WTC11 (cell line): ENCODE measurements around the gene COG5. TPM values are rescaled to one million over a fixed set of nuclear protein-coding genes. Genes with fewer than 3 reads are reported as not detected.

ENCODE experiments used
- ATAC-seq: fragments of 200-7000 bp; cut with Tn5 transposase; 2 replicates; pipeline ENCODE4 v1.10.0; 2021; ENCODE audit warnings: mild to moderate bottlenecking, moderate library complexity
- CTCF ChIA-PET: fragments of 300-600 bp; sonication (Branson Sonifier 250); formaldehyde crosslinking; loops from one replicate; lab custom pipeline; 2021; ENCODE audit warnings: antibody characterized with exemption; lab: Charles Lee
- POLR2A ChIA-PET: fragments of 350-600 bp; sonication (Branson Sonifier 250); formaldehyde crosslinking; loops from one replicate; lab custom pipeline; 2021; ENCODE audit warnings: antibody characterized with exemption; lab: Charles Lee
- DNase-seq: peaks from one replicate; pipeline ENCODE4 v3.0.0; 2021; ENCODE audit warnings: low spot score
- H3K27ac Mint-ChIP-seq: 2 replicates; pipeline ENCODE4 v1.8.0; 2021; ENCODE audit warnings: mixed read lengths
- H3K27me3 Mint-ChIP-seq: 2 replicates; pipeline ENCODE4 v1.8.0; 2021; ENCODE audit warnings: low read depth, mild to moderate bottlenecking, moderate library complexity, mixed read lengths
- H3K36me3 Mint-ChIP-seq: 2 replicates; pipeline ENCODE4 v1.8.0; 2021; ENCODE audit warnings: mixed read lengths
- H3K4me1 Mint-ChIP-seq: 2 replicates; pipeline ENCODE4 v1.8.0; 2022; ENCODE audit warnings: mixed read lengths
- H3K4me3 Mint-ChIP-seq: 2 replicates; pipeline ENCODE4 v1.8.0; 2021; ENCODE audit warnings: mild to moderate bottlenecking, moderate library complexity, mixed read lengths
- H3K9me3 Mint-ChIP-seq: 2 replicates; pipeline ENCODE4 v1.8.0; 2021; ENCODE audit warnings: mixed read lengths
- ESRRA ChIP-seq: sonication (generic); formaldehyde crosslinking; IDR thresholded peaks from 2 replicates; pipeline ENCODE4 v1.8.1; 2022; ENCODE audit warnings: mild to moderate bottlenecking, missing genetic modification reagents, borderline replicate concordance
- FOXP4 ChIP-seq: sonication (generic); formaldehyde crosslinking; IDR thresholded peaks from 2 replicates; pipeline ENCODE4 v1.8.0; 2022; ENCODE audit warnings: mild to moderate bottlenecking, missing genetic modification reagents
- HMGA2 ChIP-seq: fragments of 250-450 bp; sonication (Bioruptor Pico); IDR thresholded peaks from 2 replicates; pipeline ENCODE4 v1.4.0; 2021; ENCODE audit warnings: mild to moderate bottlenecking, moderate library complexity
- IRF2 ChIP-seq: sonication (generic); formaldehyde crosslinking; IDR thresholded peaks from 2 replicates; pipeline ENCODE4 v1.8.0; 2022; ENCODE audit warnings: low read depth, missing genetic modification reagents, borderline replicate concordance
- NFE2L1 ChIP-seq: sonication (generic); formaldehyde crosslinking; IDR thresholded peaks from 2 replicates; pipeline ENCODE4 v1.8.1; 2023; ENCODE audit warnings: missing genetic modification reagents
- RORB ChIP-seq: fragments of 250-450 bp; sonication (Bioruptor Pico); IDR thresholded peaks from 2 replicates; pipeline ENCODE4 v1.9.0; 2021; ENCODE audit warnings: mild to moderate bottlenecking
- ZNF121 ChIP-seq: sonication (generic); formaldehyde crosslinking; IDR thresholded peaks from 2 replicates; pipeline ENCODE4 v1.8.0; 2023; ENCODE audit warnings: missing genetic modification reagents
- ZNF219 ChIP-seq: sonication (generic); formaldehyde crosslinking; IDR thresholded peaks from 2 replicates; pipeline ENCODE4 v1.8.0; 2023; ENCODE audit warnings: missing genetic modification reagents, mild to moderate bottlenecking, borderline replicate concordance
- total RNA-seq: library from RNA; stranded (reverse); gene quantifications from 3 replicates; pipeline ENCODE4 v1.2.3, GENCODE V29; 2021
- TF ChIP-seq, protein P1 (sequence below): fragments of 250-450 bp; sonication (Bioruptor Pico); conservative IDR thresholded peaks from 2 replicates; pipeline ENCODE4 v1.9.0; 2021; ENCODE audit warnings: mild to moderate bottlenecking
- TF ChIP-seq, protein P2 (sequence below): sonication (generic); formaldehyde crosslinking; IDR thresholded peaks from 2 replicates; pipeline ENCODE4 v1.8.1; 2023; ENCODE audit warnings: mild to moderate bottlenecking, missing genetic modification reagents, borderline replicate concordance
- TF ChIP-seq, protein P3 (sequence below): sonication (generic); formaldehyde crosslinking; IDR thresholded peaks from 2 replicates; pipeline ENCODE4 v1.8.0; 2022; ENCODE audit warnings: missing genetic modification reagents

COG5 gene
- total RNA-seq, 1 experiment from 2014 or later = 23.8 TPM

- H3K4me1 Mint-ChIP-seq = peaks cover 32% of the 10 kb centered on the region
- no peak for DNase-seq
- ChIA-PET CTCF (interaction anchor here (0.9 to 1.2 kb wide), 3 partner anchors 10 to 15 kb away, joined by 3 to 5 read pairs (median 3); no protein-coding TSS in a partner anchor), POLR2A (no interaction called here)
- peaks cover 16% of the 10 kb centered on the region for H3K9me3 Mint-ChIP-seq
- H3K27ac Mint-ChIP-seq = no peak overlapping the region
- no peak for ATAC-seq
- peaks cover 13% of the 10 kb centered on the region for H3K36me3 Mint-ChIP-seq
- no peak overlapping the region for H3K4me3 Mint-ChIP-seq
- TF ChIP-seq, protein P1, sequence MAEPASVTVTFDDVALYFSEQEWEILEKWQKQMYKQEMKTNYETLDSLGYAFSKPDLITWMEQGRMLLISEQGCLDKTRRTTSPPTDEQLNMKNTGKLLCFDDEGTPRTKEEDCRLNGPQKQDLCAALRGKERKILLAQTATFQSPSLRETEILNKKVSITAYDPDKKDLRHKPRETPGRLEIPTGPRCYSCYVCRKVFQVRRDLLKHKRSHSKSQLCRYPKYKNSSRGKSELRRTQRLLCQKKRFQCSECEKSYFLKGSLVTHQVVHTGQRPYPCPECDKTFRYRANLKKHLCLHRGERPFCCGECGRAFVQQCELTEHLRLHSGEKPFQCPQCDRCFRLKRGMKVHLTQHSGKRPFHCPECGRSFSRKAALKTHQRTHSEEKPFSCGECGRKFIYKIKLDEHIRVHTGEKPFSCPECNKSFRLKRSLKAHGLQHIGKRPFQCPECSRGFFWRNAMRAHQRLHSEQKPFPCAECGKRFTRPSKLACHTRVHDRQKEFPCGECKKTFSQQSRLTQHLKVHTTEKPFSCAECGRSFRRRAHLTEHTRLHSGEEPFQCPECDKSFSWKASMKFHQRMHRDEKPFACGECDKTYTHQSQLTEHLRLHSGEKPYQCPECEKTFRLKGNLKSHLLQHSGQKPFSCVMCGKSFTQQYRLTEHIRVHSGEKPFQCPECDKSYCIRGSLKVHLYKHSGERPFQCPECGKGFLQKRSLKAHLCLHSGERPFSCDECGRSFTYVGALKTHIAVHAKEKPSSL (CRISPR knock-in tag) = no peak
- TF ChIP-seq, protein P2, sequence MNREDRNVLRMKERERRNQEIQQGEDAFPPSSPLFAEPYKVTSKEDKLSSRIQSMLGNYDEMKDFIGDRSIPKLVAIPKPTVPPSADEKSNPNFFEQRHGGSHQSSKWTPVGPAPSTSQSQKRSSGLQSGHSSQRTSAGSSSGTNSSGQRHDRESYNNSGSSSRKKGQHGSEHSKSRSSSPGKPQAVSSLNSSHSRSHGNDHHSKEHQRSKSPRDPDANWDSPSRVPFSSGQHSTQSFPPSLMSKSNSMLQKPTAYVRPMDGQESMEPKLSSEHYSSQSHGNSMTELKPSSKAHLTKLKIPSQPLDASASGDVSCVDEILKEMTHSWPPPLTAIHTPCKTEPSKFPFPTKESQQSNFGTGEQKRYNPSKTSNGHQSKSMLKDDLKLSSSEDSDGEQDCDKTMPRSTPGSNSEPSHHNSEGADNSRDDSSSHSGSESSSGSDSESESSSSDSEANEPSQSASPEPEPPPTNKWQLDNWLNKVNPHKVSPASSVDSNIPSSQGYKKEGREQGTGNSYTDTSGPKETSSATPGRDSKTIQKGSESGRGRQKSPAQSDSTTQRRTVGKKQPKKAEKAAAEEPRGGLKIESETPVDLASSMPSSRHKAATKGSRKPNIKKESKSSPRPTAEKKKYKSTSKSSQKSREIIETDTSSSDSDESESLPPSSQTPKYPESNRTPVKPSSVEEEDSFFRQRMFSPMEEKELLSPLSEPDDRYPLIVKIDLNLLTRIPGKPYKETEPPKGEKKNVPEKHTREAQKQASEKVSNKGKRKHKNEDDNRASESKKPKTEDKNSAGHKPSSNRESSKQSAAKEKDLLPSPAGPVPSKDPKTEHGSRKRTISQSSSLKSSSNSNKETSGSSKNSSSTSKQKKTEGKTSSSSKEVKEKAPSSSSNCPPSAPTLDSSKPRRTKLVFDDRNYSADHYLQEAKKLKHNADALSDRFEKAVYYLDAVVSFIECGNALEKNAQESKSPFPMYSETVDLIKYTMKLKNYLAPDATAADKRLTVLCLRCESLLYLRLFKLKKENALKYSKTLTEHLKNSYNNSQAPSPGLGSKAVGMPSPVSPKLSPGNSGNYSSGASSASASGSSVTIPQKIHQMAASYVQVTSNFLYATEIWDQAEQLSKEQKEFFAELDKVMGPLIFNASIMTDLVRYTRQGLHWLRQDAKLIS = no peak
- TF ChIP-seq, protein P3, sequence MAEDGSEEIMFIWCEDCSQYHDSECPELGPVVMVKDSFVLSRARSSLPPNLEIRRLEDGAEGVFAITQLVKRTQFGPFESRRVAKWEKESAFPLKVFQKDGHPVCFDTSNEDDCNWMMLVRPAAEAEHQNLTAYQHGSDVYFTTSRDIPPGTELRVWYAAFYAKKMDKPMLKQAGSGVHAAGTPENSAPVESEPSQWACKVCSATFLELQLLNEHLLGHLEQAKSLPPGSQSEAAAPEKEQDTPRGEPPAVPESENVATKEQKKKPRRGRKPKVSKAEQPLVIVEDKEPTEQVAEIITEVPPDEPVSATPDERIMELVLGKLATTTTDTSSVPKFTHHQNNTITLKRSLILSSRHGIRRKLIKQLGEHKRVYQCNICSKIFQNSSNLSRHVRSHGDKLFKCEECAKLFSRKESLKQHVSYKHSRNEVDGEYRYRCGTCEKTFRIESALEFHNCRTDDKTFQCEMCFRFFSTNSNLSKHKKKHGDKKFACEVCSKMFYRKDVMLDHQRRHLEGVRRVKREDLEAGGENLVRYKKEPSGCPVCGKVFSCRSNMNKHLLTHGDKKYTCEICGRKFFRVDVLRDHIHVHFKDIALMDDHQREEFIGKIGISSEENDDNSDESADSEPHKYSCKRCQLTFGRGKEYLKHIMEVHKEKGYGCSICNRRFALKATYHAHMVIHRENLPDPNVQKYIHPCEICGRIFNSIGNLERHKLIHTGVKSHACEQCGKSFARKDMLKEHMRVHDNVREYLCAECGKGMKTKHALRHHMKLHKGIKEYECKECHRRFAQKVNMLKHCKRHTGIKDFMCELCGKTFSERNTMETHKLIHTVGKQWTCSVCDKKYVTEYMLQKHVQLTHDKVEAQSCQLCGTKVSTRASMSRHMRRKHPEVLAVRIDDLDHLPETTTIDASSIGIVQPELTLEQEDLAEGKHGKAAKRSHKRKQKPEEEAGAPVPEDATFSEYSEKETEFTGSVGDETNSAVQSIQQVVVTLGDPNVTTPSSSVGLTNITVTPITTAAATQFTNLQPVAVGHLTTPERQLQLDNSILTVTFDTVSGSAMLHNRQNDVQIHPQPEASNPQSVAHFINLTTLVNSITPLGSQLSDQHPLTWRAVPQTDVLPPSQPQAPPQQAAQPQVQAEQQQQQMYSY (CRISPR knock-in tag) = no peak
- no peak for TF ChIP-seq ESRRA (CRISPR knock-in tag)
- H3K27me3 Mint-ChIP-seq = no peaks in the 10 kb centered on the region
Observed at GRCh38 chr7:107383203-107383602, 180.5 kb downstream of the COG5 start.

- Mint-ChIP-seq H3K9me3 (peaks cover 16% of the 10 kb centered on the region), H3K4me1 (peaks cover 16% of the 10 kb centered on the region), H3K27ac (no peak overlapping the region), H3K36me3 (peaks cover 13% of the 10 kb centered on the region), H3K27me3 (no peaks in the 10 kb centered on the region), H3K4me3 (no peak overlapping the region)
- DNase-seq (no peak), ATAC-seq (no peak)
- ChIA-PET CTCF (no interaction called here), POLR2A (no interaction called here)
- TF ChIP-seq FOXP4 (CRISPR knock-in tag) (no peak), RORB (CRISPR knock-in tag) (no peak), ZNF121 (CRISPR knock-in tag) (no peak), ZNF219 (CRISPR knock-in tag) (no peak), NFE2L1 (CRISPR knock-in tag) (no peak), HMGA2 (CRISPR knock-in tag) (no peak)
Observed at GRCh38 chr7:107381453-107381852, 182.3 kb downstream of the COG5 start.

GRCh38 chr7:107373354-107373753 lies 190.4 kb downstream of the COG5 start:
- no peak for ATAC-seq
- Mint-ChIP-seq H3K4me1 (no peaks in the 10 kb centered on the region), H3K27ac (no peak overlapping the region), H3K27me3 (no peaks in the 10 kb centered on the region), H3K36me3 (no peaks in the 10 kb centered on the region), H3K4me3 (no peak overlapping the region), H3K9me3 (no peaks in the 10 kb centered on the region)
- ChIA-PET POLR2A (no interaction called here), CTCF (interaction anchor here (0.6 to 1.2 kb wide), 2 partner anchors 9 to 13 kb away, joined by 3 to 5 read pairs; no protein-coding TSS in a partner anchor)
- no peak for DNase-seq
- TF ChIP-seq IRF2 (CRISPR knock-in tag) = no peak
